ENCODE results near the gene GALNT14.
A peak's percentile ranks its signal among the peaks of the same experiment; 100 is the strongest.

Gene GALNT14

DNA sequence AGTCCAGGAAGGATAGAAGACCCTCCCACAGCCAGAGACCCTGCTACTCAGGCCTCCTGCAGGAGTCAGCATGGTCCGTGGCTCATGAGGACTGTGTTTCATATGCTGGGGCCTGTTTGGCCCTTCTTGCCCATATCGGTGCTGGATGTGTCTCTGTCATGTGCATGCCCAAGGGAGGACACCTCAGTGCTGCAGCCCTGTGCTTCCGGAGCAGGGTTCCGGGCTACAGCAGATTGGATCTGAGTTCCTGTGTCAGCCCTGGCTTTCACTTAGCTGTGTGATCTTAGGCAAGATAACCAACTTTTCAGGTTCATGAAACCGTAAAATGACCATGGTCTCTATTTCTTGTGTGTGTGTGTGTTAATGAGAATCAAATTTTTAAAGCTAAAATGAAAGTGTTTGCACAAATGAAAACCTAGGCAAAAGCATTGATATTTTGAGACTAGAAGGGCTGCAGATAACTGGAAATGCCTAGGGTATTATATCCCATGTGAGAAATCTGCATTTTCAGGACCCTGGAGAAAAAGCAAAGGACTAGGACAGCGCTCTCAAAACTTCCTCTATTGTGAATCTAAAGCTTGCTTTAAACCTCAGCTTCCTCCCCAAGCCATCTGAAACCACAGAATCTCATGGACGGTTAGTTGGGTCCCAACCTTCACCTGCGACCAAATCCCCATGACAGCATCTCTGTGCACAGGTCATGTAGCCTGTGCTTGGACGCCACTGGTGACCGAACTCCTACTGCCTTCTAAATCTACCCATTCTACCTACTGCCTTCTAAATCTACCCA lies 272.2 kb downstream of the GALNT14 start:
- Histone ChIP-seq H3K36me3 (ENCODE audit: control insufficient read depth, insufficient read depth, low read length) (no peaks in the 10 kb centered on the region), H4K5ac (ENCODE audit: low read length) (no peak overlapping the region), H3K4me3 (ENCODE audit: low read length) (no peak overlapping the region), H4K8ac (ENCODE audit: low read depth, low read length) (no peak overlapping the region), H3K79me2 (ENCODE audit: control insufficient read depth, insufficient read depth, low read length) (no peaks in the 10 kb centered on the region), H3K23ac (ENCODE audit: low read length) (no peak overlapping the region), H2BK5ac (ENCODE audit: low read length) (no peak overlapping the region), H2BK120ac (ENCODE audit: low read depth, low read length) (no peak overlapping the region), H3K27me3 (ENCODE audit: insufficient read depth, low read length, poor library complexity) (no peaks in the 10 kb centered on the region), H3K56ac (ENCODE audit: low read length) (no peak overlapping the region), H3K4me1 (ENCODE audit: control insufficient read depth, low read depth, low read length) (no peaks in the 10 kb centered on the region), H3K79me1 (ENCODE audit: low read length) (no peaks in the 10 kb centered on the region), H3K4me2 (ENCODE audit: low read length) (no peak overlapping the region), H3K18ac (ENCODE audit: low read length) (no peak overlapping the region), H2AK5ac (ENCODE audit: low read length) (no peak overlapping the region), H3K4ac (ENCODE audit: low read depth, low read length) (no peak overlapping the region), H2BK15ac (replicated peaks; ENCODE audit: low read depth) (no peak overlapping the region), H3K9ac (ENCODE audit: low read length) (no peak overlapping the region), H3K27ac (ENCODE audit: low read depth, low read length) (no peak overlapping the region)
- no CpG with 5 or more reads among the region's 10 CpGs for WGBS (ENCODE audit: extremely low coverage, insufficient coverage, low lambda C conversion rate)
- no peak for DNase-seq

DNA sequence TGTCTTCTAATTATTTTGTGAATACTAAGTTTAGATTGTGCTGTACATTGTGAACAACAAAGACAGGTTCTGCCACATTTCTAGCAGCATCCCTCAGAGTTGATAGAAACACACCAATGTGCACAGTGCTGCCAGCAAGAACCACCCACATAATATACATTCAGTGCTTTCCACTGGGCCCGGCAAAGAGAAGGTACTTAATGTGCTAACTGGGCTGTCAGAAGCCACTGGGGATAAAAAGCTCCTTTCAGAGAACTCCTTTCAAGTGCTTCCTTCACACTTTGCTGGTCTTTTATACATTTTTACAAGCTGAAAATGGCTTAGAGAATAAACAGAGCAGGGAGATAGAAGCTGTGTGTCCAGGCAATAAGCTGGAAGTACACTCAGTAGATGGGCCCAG lies 273.0 kb downstream of the GALNT14 start:
- Histone ChIP-seq H2BK120ac (ENCODE audit: low read depth, low read length) (no peak overlapping the region), H2AK5ac (ENCODE audit: low read length) (no peak overlapping the region), H3K9ac (ENCODE audit: low read length) (no peak overlapping the region), H3K4ac (ENCODE audit: low read depth, low read length) (no peak overlapping the region), H3K79me2 (ENCODE audit: control insufficient read depth, insufficient read depth, low read length) (no peaks in the 10 kb centered on the region), H3K4me1 (ENCODE audit: control insufficient read depth, low read depth, low read length) (no peaks in the 10 kb centered on the region), H3K4me3 (ENCODE audit: low read length) (no peak overlapping the region), H2BK15ac (replicated peaks; ENCODE audit: low read depth) (no peak overlapping the region), H4K5ac (ENCODE audit: low read length) (no peak overlapping the region), H3K27me3 (ENCODE audit: insufficient read depth, low read length, poor library complexity) (no peaks in the 10 kb centered on the region), H3K23ac (ENCODE audit: low read length) (no peak overlapping the region), H3K27ac (ENCODE audit: low read depth, low read length) (no peak overlapping the region), H3K56ac (ENCODE audit: low read length) (no peak overlapping the region), H2BK5ac (ENCODE audit: low read length) (no peak overlapping the region), H3K36me3 (ENCODE audit: control insufficient read depth, insufficient read depth, low read length) (no peaks in the 10 kb centered on the region), H3K79me1 (ENCODE audit: low read length) (no peaks in the 10 kb centered on the region), H3K4me2 (ENCODE audit: low read length) (no peak overlapping the region), H4K8ac (ENCODE audit: low read depth, low read length) (no peak overlapping the region), H3K18ac (ENCODE audit: low read length) (no peak overlapping the region)
- no CpG with 5 or more reads among the region's 1 CpG for WGBS (ENCODE audit: extremely low coverage, insufficient coverage, low lambda C conversion rate)
- DNase-seq: no peak

DNA sequence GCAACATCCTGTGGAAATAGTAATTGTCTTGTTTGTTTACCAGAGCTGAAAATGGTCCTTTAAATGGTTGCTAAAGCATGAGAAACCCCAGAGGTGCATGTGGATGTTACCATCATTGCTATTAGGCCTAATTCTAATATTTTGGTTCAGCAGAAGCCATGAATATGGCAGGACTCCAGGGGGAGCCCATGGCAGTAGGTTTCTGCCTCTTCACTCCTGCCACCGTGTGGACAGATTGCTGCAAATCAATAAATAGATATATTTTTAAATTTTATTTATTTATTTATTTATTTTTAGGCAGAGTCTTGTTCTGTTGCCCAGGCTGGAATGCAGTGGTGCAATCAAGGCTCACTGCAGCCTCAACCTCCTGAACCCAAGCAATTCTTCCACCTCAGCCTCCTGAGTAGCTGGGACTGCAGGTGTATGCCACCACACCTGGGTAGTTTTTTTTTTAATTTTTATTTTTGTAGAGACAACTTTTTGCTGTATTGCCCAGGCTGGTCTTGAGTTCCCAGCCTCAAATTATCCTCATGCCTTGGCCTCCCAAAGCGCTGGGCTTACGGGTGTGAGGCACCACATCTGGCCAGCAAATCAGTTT lies 276.1 kb downstream of the GALNT14 start:
- Histone ChIP-seq H2BK120ac (ENCODE audit: low read depth, low read length) (no peak overlapping the region), H2BK15ac (replicated peaks; ENCODE audit: low read depth) (no peak overlapping the region), H4K5ac (ENCODE audit: low read length) (no peak overlapping the region), H3K9ac (ENCODE audit: low read length) (no peak overlapping the region), H3K4me2 (ENCODE audit: low read length) (no peak overlapping the region), H3K4me1 (ENCODE audit: control insufficient read depth, low read depth, low read length) (no peaks in the 10 kb centered on the region), H2AK5ac (ENCODE audit: low read length) (no peak overlapping the region), H3K56ac (ENCODE audit: low read length) (no peak overlapping the region), H3K79me1 (ENCODE audit: low read length) (no peaks in the 10 kb centered on the region), H3K27me3 (ENCODE audit: insufficient read depth, low read length, poor library complexity) (no peaks in the 10 kb centered on the region), H3K23ac (ENCODE audit: low read length) (no peak overlapping the region), H2BK5ac (ENCODE audit: low read length) (no peak overlapping the region), H4K8ac (ENCODE audit: low read depth, low read length) (no peak overlapping the region), H3K4me3 (ENCODE audit: low read length) (no peak overlapping the region), H3K36me3 (ENCODE audit: control insufficient read depth, insufficient read depth, low read length) (no peaks in the 10 kb centered on the region), H3K18ac (ENCODE audit: low read length) (no peak overlapping the region), H3K79me2 (ENCODE audit: control insufficient read depth, insufficient read depth, low read length) (no peaks in the 10 kb centered on the region), H3K27ac (ENCODE audit: low read depth, low read length) (no peak overlapping the region), H3K4ac (ENCODE audit: low read depth, low read length) (no peak overlapping the region)
- peak; percentile 78 for DNase-seq
- WGBS (ENCODE audit: extremely low coverage, insufficient coverage, low lambda C conversion rate): no CpG with 5 or more reads among the region's 3 CpGs

DNA sequence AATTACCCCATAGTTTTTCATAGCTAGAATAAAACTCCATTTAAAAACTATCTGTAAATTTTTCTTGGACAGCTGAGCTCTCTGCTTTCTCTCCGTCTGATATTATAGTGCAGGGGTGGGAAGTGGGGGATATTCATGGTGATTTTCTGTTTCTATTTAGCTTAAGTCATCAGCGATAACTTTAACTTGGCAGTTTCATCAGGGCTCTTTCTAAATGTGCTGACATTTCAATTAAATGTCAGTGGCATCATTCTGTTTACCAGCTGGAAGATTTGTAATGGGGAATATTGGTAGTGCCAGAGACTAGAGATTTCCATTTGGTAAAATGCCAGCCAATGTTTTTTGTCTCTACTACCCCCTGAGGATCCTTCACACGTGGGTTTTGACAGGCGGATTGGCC lies 277.5 kb downstream of the GALNT14 start:
- no peaks in the 10 kb centered on the region for H3K4me1 ChIP-seq (ENCODE audit: control insufficient read depth, low read depth, low read length)
- H3K4ac ChIP-seq (ENCODE audit: low read depth, low read length): no peak overlapping the region
- no peak overlapping the region for H3K23ac ChIP-seq (ENCODE audit: low read length)

More for the DNA sequence above, 277.5 kb downstream of the GALNT14 start:
- no peaks in the 10 kb centered on the region for H3K79me1 ChIP-seq (ENCODE audit: low read length)
- no peak overlapping the region for H3K27ac ChIP-seq (ENCODE audit: low read depth, low read length)
- H2BK5ac ChIP-seq (ENCODE audit: low read length): no peak overlapping the region
- H3K27me3 ChIP-seq (ENCODE audit: insufficient read depth, low read length, poor library complexity): no peaks in the 10 kb centered on the region
- no peak overlapping the region for H4K5ac ChIP-seq (ENCODE audit: low read length)
- H3K79me2 ChIP-seq (ENCODE audit: control insufficient read depth, insufficient read depth, low read length): no peaks in the 10 kb centered on the region
- no peak for DNase-seq
- WGBS (ENCODE audit: extremely low coverage, insufficient coverage, low lambda C conversion rate): no CpG with 5 or more reads among the region's 4 CpGs
- no peak overlapping the region for H2BK15ac ChIP-seq (replicated peaks; ENCODE audit: low read depth)
- H4K8ac ChIP-seq (ENCODE audit: low read depth, low read length): no peak overlapping the region
- no peak overlapping the region for H2AK5ac ChIP-seq (ENCODE audit: low read length)
- H3K9ac ChIP-seq (ENCODE audit: low read length): no peak overlapping the region
- no peak overlapping the region for H3K4me2 ChIP-seq (ENCODE audit: low read length)
- no peak overlapping the region for H3K4me3 ChIP-seq (ENCODE audit: low read length)
- no peak overlapping the region for H2BK120ac ChIP-seq (ENCODE audit: low read depth, low read length)
- H3K18ac ChIP-seq (ENCODE audit: low read length): no peak overlapping the region
- no peaks in the 10 kb centered on the region for H3K36me3 ChIP-seq (ENCODE audit: control insufficient read depth, insufficient read depth, low read length)
- H3K56ac ChIP-seq (ENCODE audit: low read length): no peak overlapping the region

Data from mesendoderm (in vitro differentiated cells).